Measurements from ENCODE around the gene POLR3K.
"Not testable (repeated sequence)": the region's sequence is repeated elsewhere in the genome, so short reads cannot be mapped to it uniquely, and the experiment has no call there.

Gene POLR3K

GRCh38 chr16:42069-42457, 11.3 kb downstream of the POLR3K start:
- no peak for DNase-seq

- DNase-seq = no peak
Observed at GRCh38 chr16:41439-42068, 11.9 kb downstream of the POLR3K start.

GRCh38 chr16:38941-39892, 14.2 kb downstream of the POLR3K start:
- peak; percentile 85 for DNase-seq

- not testable (repeated sequence) for DNase-seq
Observed at GRCh38 chr16:38206-38605, 15.2 kb downstream of the POLR3K start.

GRCh38 chr16:37511-37910, 15.9 kb downstream of the POLR3K start:
- peak; percentile 44 for DNase-seq

GRCh38 chr16:36336-36984, 16.9 kb downstream of the POLR3K start:
- no peak for DNase-seq

- DNase-seq = no peak
Observed at GRCh38 chr16:35678-36305, 17.6 kb downstream of the POLR3K start.

GRCh38 chr16:35011-35677, 18.3 kb downstream of the POLR3K start:
- DNase-seq = peak; percentile 62

GRCh38 chr16:34648-34987, 18.8 kb downstream of the POLR3K start:
- DNase-seq = no peak

GRCh38 chr16:33877-34647, 19.3 kb downstream of the POLR3K start:
- no peak for DNase-seq

GRCh38 chr16:33154-33876, 20.1 kb downstream of the POLR3K start:
- DNase-seq = not testable (repeated sequence)

- not testable (repeated sequence) for DNase-seq
Observed at GRCh38 chr16:30627-31026, 22.8 kb downstream of the POLR3K start.

GRCh38 chr16:25926-26348, 27.5 kb downstream of the POLR3K start:
- DNase-seq = not testable (repeated sequence)

GRCh38 chr16:24151-24550, 29.3 kb downstream of the POLR3K start:
- DNase-seq = not testable (repeated sequence)

GRCh38 chr16:20886-21285, 32.5 kb downstream of the POLR3K start:
- DNase-seq = not testable (repeated sequence)

GRCh38 chr16:17062-17765, 36.2 kb downstream of the POLR3K start:
- DNase-seq = not testable (repeated sequence)

- peak; percentile 94 for DNase-seq
Observed at GRCh38 chr16:10772-11171, 42.6 kb downstream of the POLR3K start.

GRCh38 chr16:9903-10665, 43.3 kb downstream of the POLR3K start:
- DNase-seq = no peak

Data from CD4-positive, alpha-beta T cell treated with Interleukin-15 for 1 hour (primary cell).